ENCODE results near the gene ADCY3. TPM values are rescaled to one million over a fixed set of nuclear protein-coding genes. Genes with fewer than 3 reads are reported as not detected.

Gene ADCY3
- total RNA-seq, 1 experiment from 2014 or later = 71.1 TPM

DNA sequence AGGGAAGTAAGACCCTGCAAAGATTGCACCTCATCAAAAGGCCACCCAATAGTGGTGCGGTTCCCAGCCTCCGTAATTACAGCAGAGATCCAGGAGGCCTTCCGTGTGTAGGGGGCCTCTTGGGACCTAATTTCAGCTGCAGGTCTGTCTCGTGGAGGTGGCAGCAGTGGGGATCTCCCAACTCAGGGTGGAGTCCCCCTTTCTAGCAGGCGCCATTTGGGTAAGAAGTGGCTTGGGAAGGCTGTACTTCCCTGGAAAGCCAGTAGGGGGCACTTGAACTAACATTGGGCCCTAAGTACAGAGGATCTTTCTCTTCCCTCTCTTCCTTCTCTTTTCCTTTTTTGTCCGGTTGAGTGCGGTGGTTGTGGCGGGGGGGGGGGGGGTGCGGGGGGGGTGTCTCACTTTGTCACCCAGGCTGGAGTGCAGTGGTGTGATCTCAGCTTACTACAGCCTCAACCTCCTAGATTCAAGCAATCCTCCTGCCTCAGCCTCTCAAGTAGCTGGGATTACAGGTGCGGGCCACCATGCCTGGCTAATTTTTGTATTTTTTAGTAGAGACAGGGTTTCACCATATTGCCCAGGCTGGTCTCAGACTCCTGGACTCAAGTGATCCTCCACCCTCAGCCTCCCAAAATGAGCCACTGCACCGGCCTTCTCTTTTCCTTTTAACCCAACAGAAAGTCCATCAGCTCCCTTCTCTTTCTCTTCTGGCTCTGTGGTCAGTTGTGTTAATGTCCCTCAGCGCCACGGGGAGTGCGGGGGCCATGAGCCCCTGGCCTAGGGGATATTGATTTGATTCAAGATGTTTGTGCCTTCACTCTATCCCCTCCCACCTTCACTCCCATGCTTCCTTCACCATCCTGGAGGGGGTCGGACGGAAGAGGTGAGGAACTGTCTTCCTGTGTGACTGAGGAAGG, 94.8 kb downstream of the ADCY3 start:
- ChIA-PET POLR2A (no interaction called here), CTCF (interaction anchor here (0.8 to 3.9 kb wide), 3 partner anchors 338 to 415 kb away, joined by 3 to 54 read pairs (median 38); no protein-coding TSS in a partner anchor)

More for the DNA sequence above, 94.8 kb downstream of the ADCY3 start:
- 0 out of 2 replicates have a peak, but pooled peaks have one; percentile 21 for ATAC-seq
- H3K27me3 ChIP-seq (ENCODE audit: insufficient read depth, low read length) = no peaks in the 10 kb centered on the region
- no peaks in the 10 kb centered on the region for H3K4me1 ChIP-seq (ENCODE audit: control insufficient read depth in 1 of 2, insufficient read depth in 2 of 2, low read length in 2 of 2)
- RAD21 ChIA-PET (ENCODE audit: low non-redundant PET in 1 of 2, low total read pairs in 2 of 2, uncharacterized antibody in 2 of 2, unreplicated experiment in 2 of 2) = no interaction called here
- H3K9ac ChIP-seq (ENCODE audit: low read length) = no peak overlapping the region
- H3K4me2 ChIP-seq (ENCODE audit: low read length) = no peak overlapping the region
- TF ChIP-seq, protein P1, sequence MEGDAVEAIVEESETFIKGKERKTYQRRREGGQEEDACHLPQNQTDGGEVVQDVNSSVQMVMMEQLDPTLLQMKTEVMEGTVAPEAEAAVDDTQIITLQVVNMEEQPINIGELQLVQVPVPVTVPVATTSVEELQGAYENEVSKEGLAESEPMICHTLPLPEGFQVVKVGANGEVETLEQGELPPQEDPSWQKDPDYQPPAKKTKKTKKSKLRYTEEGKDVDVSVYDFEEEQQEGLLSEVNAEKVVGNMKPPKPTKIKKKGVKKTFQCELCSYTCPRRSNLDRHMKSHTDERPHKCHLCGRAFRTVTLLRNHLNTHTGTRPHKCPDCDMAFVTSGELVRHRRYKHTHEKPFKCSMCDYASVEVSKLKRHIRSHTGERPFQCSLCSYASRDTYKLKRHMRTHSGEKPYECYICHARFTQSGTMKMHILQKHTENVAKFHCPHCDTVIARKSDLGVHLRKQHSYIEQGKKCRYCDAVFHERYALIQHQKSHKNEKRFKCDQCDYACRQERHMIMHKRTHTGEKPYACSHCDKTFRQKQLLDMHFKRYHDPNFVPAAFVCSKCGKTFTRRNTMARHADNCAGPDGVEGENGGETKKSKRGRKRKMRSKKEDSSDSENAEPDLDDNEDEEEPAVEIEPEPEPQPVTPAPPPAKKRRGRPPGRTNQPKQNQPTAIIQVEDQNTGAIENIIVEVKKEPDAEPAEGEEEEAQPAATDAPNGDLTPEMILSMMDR (IDR thresholded peaks at IDR 0.05 in 2 of 3, conservative IDR thresholded peaks at IDR 0.05 in 1 of 3; ENCODE audit: borderline replicate concordance in 1 of 3, insufficient read depth in 1 of 3, low read depth in 2 of 3, low read length in 2 of 3) = peak in 2 of 3 experiments; percentile 66 to 81; a peak in 4 of 6 replicates
- no peak for TF ChIP-seq SIN3A (IDR thresholded peaks at IDR 0.05; ENCODE audit: low read depth)
- 0 out of 2 replicates have a peak, but pooled peaks have one; percentile 7 for TF ChIP-seq RAD21 (IDR thresholded peaks at IDR 0.05; ENCODE audit: low read depth)
- no peak for TF ChIP-seq ELF1 (IDR thresholded peaks at IDR 0.05; ENCODE audit: borderline replicate concordance, low read depth)
- H3K4me3 ChIP-seq (replicated peaks in 1 of 2; ENCODE audit: low read depth in 1 of 2, low read length in 2 of 2) = no peak overlapping the region
- H3K36me3 ChIP-seq (ENCODE audit: control insufficient read depth in 1 of 2, insufficient read depth in 2 of 2, low read length in 2 of 2) = peaks cover 8 to 31% of the 10 kb centered on the region in 2 experiments; a peak in 2 of 4 replicates
- peak; percentile 10 for DNase-seq (ENCODE audit: low read depth, low spot score)
- H4K20me1 ChIP-seq (ENCODE audit: insufficient read depth) = no peaks in the 10 kb centered on the region
- BruUV-seq (replicated peaks) = no TSS peak
- H3K79me2 ChIP-seq (ENCODE audit: insufficient read depth, low read length) = no peaks in the 10 kb centered on the region
- H3K9me2 ChIP-seq (ENCODE audit: insufficient read depth) = no peaks in the 10 kb centered on the region
- H2AFZ ChIP-seq (ENCODE audit: low read depth, low read length, poor library complexity, severe bottlenecking) = no peak overlapping the region
- H3K27ac ChIP-seq (ENCODE audit: low read depth, low read length) = 0 out of 2 replicates have a peak overlapping the region, but pooled peaks have one; percentile 17
- intact Hi-C loops (cut with micrococcal nuclease) = loop anchor here (5.0 kb wide), 1 partner anchor 372 kb away; no protein-coding TSS in a partner anchor
- no peaks in the 10 kb centered on the region for H3K9me3 ChIP-seq (ENCODE audit: control insufficient read depth in 1 of 2, insufficient read depth in 1 of 2, low read depth in 1 of 2, low read length in 2 of 2)

Measured in HCT116 (cell line).